Heart right ventricle (tissue), 16 donors: ENCODE data around the gene TXNRD2. TPM values are rescaled to one million over a fixed set of nuclear protein-coding genes. Genes with fewer than 3 reads are reported as not detected.

Experiments used
- ATAC-seq, 8 donors: fragments of 200-7000 bp; cut with Tn5 transposase; one replicate each; pipeline ENCODE4 v1.9.1; 2020; ENCODE audit warnings: mild to moderate bottlenecking in 8 of 8, moderate library complexity in 8 of 8, moderate number of reproducible peaks in 1 of 8
- DNase-seq, 2 donors: peaks; one replicate each; pipeline ENCODE4 v3.0.0-alpha.2; 2020
- H3K27ac ChIP-seq, 10 donors: fragments of 200-600 bp; sonication (generic) in 2 of 10; one replicate each; pipeline versions ENCODE4 v1.5.0 to v1.8.0; 2020 to 2022; ENCODE audit warnings: mild to moderate bottlenecking in 3 of 10
- H3K27me3 ChIP-seq, 7 donors: fragments of 200-600 bp; one replicate each; pipeline ENCODE4 v1.8.0; 2021 to 2022; ENCODE audit warnings: mild to moderate bottlenecking in 2 of 7
- H3K36me3 ChIP-seq, 9 donors: fragments of 200-600 bp; sonication (generic) in 1 of 9; one replicate each; pipeline versions ENCODE4 v1.5.0 to v1.8.0; 2020 to 2022; ENCODE audit warnings: mild to moderate bottlenecking in 2 of 9
- H3K4me1 ChIP-seq, 9 donors: fragments of 200-600 bp; sonication (generic) in 1 of 9; one replicate each; pipeline versions ENCODE4 v1.5.0 to v1.8.0; 2020 to 2022; ENCODE audit warnings: mild to moderate bottlenecking in 4 of 9
- H3K4me3 ChIP-seq, 10 donors: fragments of 200-600 bp; sonication (generic) in 2 of 10; one replicate each; pipeline versions ENCODE4 v1.5.0 to v1.8.0; 2020 to 2022; ENCODE audit warnings: mild to moderate bottlenecking in 7 of 10, moderate library complexity in 2 of 10
- H3K9me3 ChIP-seq, 11 donors: fragments of 200-600 bp in 10 of 11; sonication (generic) in 2 of 11; one replicate each; pipeline versions ENCODE4 v1.5.0 to v1.8.0; 2013 to 2022; ENCODE audit warnings: mild to moderate bottlenecking in 2 of 11, control low read depth in 1 of 11, moderate library complexity in 1 of 11
- CTCF ChIP-seq, 9 donors: fragments of 200-600 bp; sonication (generic) in 2 of 9; IDR thresholded peaks; one replicate each; pipeline versions ENCODE4 v1.5.0 to v1.8.0; 2021 to 2022; ENCODE audit warnings: antibody characterized with exemption in 9 of 9, mild to moderate bottlenecking in 5 of 9, moderate library complexity in 1 of 9
- WGBS, 2 donors: extraction: QIAGEN DNeasy Blood & Tissue Kit; methylation state at CpG; one replicate each; pipeline ENCODE4 v1.1.7; 2013; ENCODE audit warnings: inconsistent platforms in 1 of 2; 5-methylcytosine and 5-hydroxymethylcytosine counted together
- intact Hi-C, 10 donors: fragments of 100-400 bp; cut with DNase I; formaldehyde crosslinking; loops; one replicate each; pipeline versions ENCODE4 v1.11.1 to v1.14.2; 2022
- polyA plus RNA-seq, 2 donors: library from polyadenylated mRNA; stranded (reverse); fragments of 200-250 nt; gene quantifications; one replicate each; pipeline ENCODE4 v1.2.3, GENCODE V29; 2013
- total RNA-seq, 10 donors: library from RNA; stranded (reverse); fragmentation: NEBNext Ultra II Directional in 3 of 10; extraction: Animal tissue kit (Norgen Biotek cat#: 25700) in 3 of 10; gene quantifications; one replicate each; pipeline versions ENCODE4 v1.2.1 to v1.2.4, GENCODE V29; 2021 to 2023
- donor health status: Arrhythmogenic right ventricular cardiomyopathy.
- donor health status: ischemic (EF 13 %, LVEDD 7.1; RV severe dilation, severe dysfunction).
- donor health status: healthy with polysubstance abuse.
- donor health status: DM: no; HTN: yes; CAD: no.
- donor health status: DM: no; HTN: no; CAD: no.
- donor health status: ischemic (EF 25% LVEDD 6.9; RV normal size, moderate dysfunction).
- donor health status: ischemic (EF 25% LVEDD 5.7; RV mildly dilated, moderate dysfunction).
- donor health status: healthy.
- donor health status: DM: yes; HTN: yes; CAD: no.
- donor health status: Ischemic cardiomyopathy.
- donor health status: ischemic (EF 35%, LVEDD 5.7; RV mildly dilated, moderate dysfunction).
- donor health status: nonischemic (EF 11% LVEDD 7.7; RV severe dilation, severe dysfunction).
- donor health status: DM: yes; HTN: yes; CAD: no.
- donor health status: PGD.
- donor health status: ischemic (EF 29% LVEDD 5.4; RV normal size, mild dysfunction).
- donor health status: nonischemic (EF 23%, LVEDD 6.1; RV moderate dilation, normal function).

Gene TXNRD2
- total and polyA plus RNA-seq, 12 donors, result 25.8 to 103 (median 35.0) TPM

- H3K27me3 ChIP-seq, result no peaks in the 10 kb centered on the region
- intact Hi-C loops, result loop anchor here in 3 of 10 donors (5.0 to 10.0 kb wide), 4 partner anchors 51 to 86 kb away; no protein-coding TSS in a partner anchor
- no peaks in the 10 kb centered on the region for H3K36me3 ChIP-seq
- TF ChIP-seq CTCF (IDR thresholded peaks at IDR 0.05), result no peak
- 95 to 97% methylated on average over 6 of the region's 6 CpGs for WGBS, 2 donors
- H3K27ac ChIP-seq, result no peak overlapping the region
- DNase-seq (no peak), ATAC-seq (no peak)
- H3K4me1 ChIP-seq, result peaks cover 0 to 32% (median 23%) of the 10 kb centered on the region in 9 donors
- H3K9me3 ChIP-seq, result no peaks in the 10 kb centered on the region
- H3K4me3 ChIP-seq, result no peak overlapping the region
Measured at GRCh38 chr22:19840955-19841640, 100.5 kb downstream of the TXNRD2 start.

- Histone ChIP-seq H3K27ac (no peak overlapping the region), H3K27me3 (no peaks in the 10 kb centered on the region), H3K36me3 (no peaks in the 10 kb centered on the region), H3K4me3 (no peak overlapping the region), H3K4me1 (peaks cover 0 to 29% (median 18%) of the 10 kb centered on the region in 9 donors), H3K9me3 (no peaks in the 10 kb centered on the region)
- no peak for TF ChIP-seq CTCF (IDR thresholded peaks at IDR 0.05)
- WGBS, 2 donors, result 86 to 87% methylated on average over 4 of the region's 4 CpGs
- ATAC-seq (no peak), DNase-seq (no peak)
- intact Hi-C loops, result loop anchor here in 3 of 10 donors (5.0 to 10.0 kb wide), 4 partner anchors 52 to 85 kb away; no protein-coding TSS in a partner anchor
Measured at GRCh38 chr22:19840059-19840458, 101.6 kb downstream of the TXNRD2 start.

- Histone ChIP-seq H3K4me3 (no peak overlapping the region), H3K36me3 (no peaks in the 10 kb centered on the region), H3K9me3 (no peaks in the 10 kb centered on the region), H3K4me1 (peaks cover 0 to 7% (median 0%) of the 10 kb centered on the region in 9 donors), H3K27ac (no peak overlapping the region), H3K27me3 (no peaks in the 10 kb centered on the region)
- intact Hi-C loops, result no loop called here
- ATAC-seq (no peak), DNase-seq (no peak)
- no peak for TF ChIP-seq CTCF (IDR thresholded peaks at IDR 0.05)
- 93 to 95% methylated on average over 6 of the region's 6 CpGs for WGBS, 2 donors
Measured at GRCh38 chr22:19837915-19838314, 103.7 kb downstream of the TXNRD2 start.

GRCh38 chr22:19836512-19836911, 105.1 kb downstream of the TXNRD2 start:
- H3K36me3 ChIP-seq, result no peaks in the 10 kb centered on the region
- no peak overlapping the region for H3K4me3 ChIP-seq
- intact Hi-C loops, result no loop called here
- ATAC-seq, result no peak
- H3K27me3 ChIP-seq, result no peaks in the 10 kb centered on the region
- TF ChIP-seq CTCF (IDR thresholded peaks at IDR 0.05), result no peak
- no peaks in the 10 kb centered on the region for H3K9me3 ChIP-seq
- H3K27ac ChIP-seq, result no peak overlapping the region
- H3K4me1 ChIP-seq, result no peaks in the 10 kb centered on the region
- DNase-seq, result no peak
